SK-N-SH (cell line): ENCODE data around the gene IL18RAP. TPM values are rescaled to one million over a fixed set of nuclear protein-coding genes. Genes with fewer than 3 reads are reported as not detected.

Experiments used
- CTCF ChIA-PET: fragments of 300-600, 350-600 bp; formaldehyde crosslinking; extraction: SDS; loops from one replicate; lab custom pipeline; 2021; lab: Yijun Ruan, JAX
- POLR2A ChIA-PET: fragments of 350-600 bp; sonication (Branson Sonifier 250); formaldehyde crosslinking; extraction: SDS; loops from one replicate; lab custom pipeline; 2020; ENCODE audit warnings: antibody characterized with exemption, inconsistent platforms; lab: Yijun Ruan, JAX
- DNase-seq: peaks from one replicate; pipeline ENCODE4 v3.0.0; 2012
- H2AFZ ChIP-seq: fragments of 200-600 bp; sonication (generic); 2 replicates; pipeline ENCODE4 v1.8.1; 2016; ENCODE audit warnings: antibody characterized with exemption, mild to moderate bottlenecking, low read depth
- H3F3A ChIP-seq: fragments of 200-600 bp; sonication (generic); replicated peaks from 2 replicates; pipeline ENCODE3; 2016; ENCODE audit warnings: antibody characterized with exemption, mild to moderate bottlenecking; ENCODE audit not compliant: insufficient read depth
- H3K27ac ChIP-seq, 2 experiments: fragments of 200-500 bp in 1 of 2; fragments of 200-600 bp in 1 of 2; sonication (Bioruptor generic) in 1 of 2; sonication (generic), shearing (Covaris generic) in 1 of 2; 2 replicates each; pipeline versions ENCODE4 v1.5.1 to v1.6.1; 2014 to 2016; ENCODE audit warnings: low read depth in 2 of 2, inconsistent platforms in 1 of 2, low read length in 1 of 2, mild to moderate bottlenecking in 1 of 2, mixed read lengths in 1 of 2
- H3K27me3 ChIP-seq: fragments of 200-600 bp; sonication (generic), shearing (Covaris generic); 2 replicates; pipeline ENCODE4 v1.6.1; 2016; ENCODE audit warnings: mixed run types; ENCODE audit not compliant: insufficient read depth
- H3K36me3 ChIP-seq, 2 experiments: fragments of 200-500 bp in 1 of 2; fragments of 200-600 bp in 1 of 2; sonication (Bioruptor generic) in 1 of 2; sonication (generic) in 1 of 2; replicated peaks in 1 of 2; 2 replicates each; pipeline versions ENCODE3 to v1.5.1; 2014 to 2016; ENCODE audit warnings: low read length in 1 of 2, mild to moderate bottlenecking in 1 of 2; ENCODE audit not compliant: insufficient read depth in 2 of 2, control insufficient read depth in 1 of 2
- H3K4me1 ChIP-seq, 2 experiments: fragments of 200-500 bp in 1 of 2; fragments of 200-600 bp in 1 of 2; sonication (Bioruptor generic) in 1 of 2; sonication (generic), shearing (Covaris generic) in 1 of 2; 2 replicates each; pipeline versions ENCODE4 v1.5.1 to v1.6.1; 2014 to 2016; ENCODE audit warnings: low read depth in 1 of 2, low read length in 1 of 2, mixed run types in 1 of 2; ENCODE audit not compliant: insufficient read depth in 2 of 2, control insufficient read depth in 1 of 2
- H3K4me2 ChIP-seq: fragments of 200-600 bp; sonication (generic), shearing (Covaris generic); 2 replicates; pipeline ENCODE4 v1.6.1; 2017; ENCODE audit warnings: mixed run types
- H3K4me3 ChIP-seq, 2 experiments: fragments of 200-500 bp in 1 of 2; fragments of 200-600 bp in 1 of 2; sonication (Bioruptor generic) in 1 of 2; sonication (generic), shearing (Covaris generic) in 1 of 2; 2 replicates each; pipeline versions ENCODE4 v1.5.1 to v1.8.1; 2014 to 2016; ENCODE audit warnings: low read depth in 2 of 2, inconsistent platforms in 1 of 2, low read length in 1 of 2, mild to moderate bottlenecking in 1 of 2, mixed read lengths in 1 of 2, moderate library complexity in 1 of 2
- H3K79me2 ChIP-seq: fragments of 200-600 bp; sonication (generic); 2 replicates; pipeline ENCODE4 v1.8.1; 2017; ENCODE audit warnings: mild to moderate bottlenecking; ENCODE audit not compliant: insufficient read depth
- H3K9ac ChIP-seq: fragments of 200-600 bp; sonication (generic); 2 replicates; pipeline ENCODE4 v1.6.1; 2017; ENCODE audit warnings: mixed run types
- H3K9me2 ChIP-seq: fragments of 200-600 bp; sonication (generic); 2 replicates; pipeline ENCODE4 v1.6.1; 2017; ENCODE audit warnings: mixed run types
- H3K9me3 ChIP-seq: fragments of 200-600 bp; sonication (generic); 2 replicates; pipeline ENCODE4 v1.6.1; 2017; ENCODE audit warnings: mixed run types, mild to moderate bottlenecking, moderate library complexity
- H4K20me1 ChIP-seq: fragments of 200-600 bp; sonication (generic); 2 replicates; pipeline ENCODE4 v1.6.1; 2017; ENCODE audit warnings: mild to moderate bottlenecking, mixed run types; ENCODE audit not compliant: insufficient read depth
- ELF1 ChIP-seq: IDR thresholded peaks from 2 replicates; pipeline ENCODE4 v1.4.0; 2012
- FOXM1 ChIP-seq: IDR thresholded peaks from 2 replicates; pipeline ENCODE4 v1.4.0; 2012; ENCODE audit warnings: low read depth, mild to moderate bottlenecking
- MAX ChIP-seq: IDR thresholded peaks from 2 replicates; pipeline ENCODE4 v1.4.0; 2012; ENCODE audit warnings: low read depth
- MEF2A ChIP-seq: IDR thresholded peaks from 2 replicates; pipeline ENCODE4 v1.4.0; 2012; ENCODE audit warnings: low read depth, borderline replicate concordance
- NFIC ChIP-seq: IDR thresholded peaks from 2 replicates; pipeline ENCODE4 v1.4.0; 2012; ENCODE audit warnings: borderline replicate concordance
- PBX3 ChIP-seq: IDR thresholded peaks from 2 replicates; pipeline ENCODE4; 2012
- RAD21 ChIP-seq: IDR thresholded peaks from 2 replicates; pipeline ENCODE4 v1.6.1; 2012; ENCODE audit warnings: mild to moderate bottlenecking, low read length
- REST ChIP-seq: IDR thresholded peaks from 2 replicates; pipeline ENCODE4 v1.6.1; 2012; ENCODE audit warnings: mild to moderate bottlenecking, low read depth, low read length, moderate library complexity
- RXRA ChIP-seq: IDR thresholded peaks from 2 replicates; pipeline ENCODE4 v1.4.0; 2012; ENCODE audit warnings: low read depth, mild to moderate bottlenecking, borderline replicate concordance
- SIN3A ChIP-seq: IDR thresholded peaks from 2 replicates; pipeline ENCODE4 v1.6.1; 2012; ENCODE audit warnings: low read depth, mild to moderate bottlenecking, low read length, moderate library complexity, borderline replicate concordance
- TEAD4 ChIP-seq: IDR thresholded peaks from 2 replicates; pipeline ENCODE4 v1.4.0; 2012; ENCODE audit warnings: mild to moderate bottlenecking, borderline replicate concordance; ENCODE audit not compliant: insufficient read depth
- ZBTB33 ChIP-seq: IDR thresholded peaks from 2 replicates; pipeline ENCODE4 v1.4.0; 2012; ENCODE audit warnings: low read depth, borderline replicate concordance
- WGBS: methylation state at CpG from one replicate; pipeline ENCODE4 v1.1.6; 2017; ENCODE audit warnings: low lambda C conversion rate; 5-methylcytosine and 5-hydroxymethylcytosine counted together
- polyA plus RNA-seq, 3 experiments: library from polyadenylated mRNA; depleted of rRNA; stranded (reverse); fragments of >200 nt; gene quantifications; 2 replicates each; pipeline ENCODE4 v1.2.3, GENCODE V29; 2012

Gene IL18RAP
- polyA plus RNA-seq, 1 of the 3 experiments (the other 2 are of a cell fraction) = not detected

- H2AFZ ChIP-seq = no peak overlapping the region
- POLR2A ChIA-PET = no interaction called here
- no peaks in the 10 kb centered on the region for H3K36me3 ChIP-seq
- no peaks in the 10 kb centered on the region for H3K79me2 ChIP-seq
- H3K27ac ChIP-seq = no peak overlapping the region
- no peaks in the 10 kb centered on the region for H4K20me1 ChIP-seq
- 0% methylated on average over 3 of the region's 3 CpGs for WGBS
- no peaks in the 10 kb centered on the region for H3F3A ChIP-seq
- H3K9ac ChIP-seq = no peak overlapping the region
- no peaks in the 10 kb centered on the region for H3K9me2 ChIP-seq
- no peaks in the 10 kb centered on the region for H3K4me1 ChIP-seq
- CTCF ChIA-PET = no interaction called here
- no peaks in the 10 kb centered on the region for H3K9me3 ChIP-seq
- no peak for DNase-seq
- no peak overlapping the region for H3K4me2 ChIP-seq
- TF ChIP-seq NFIC = no peak
- TF ChIP-seq RAD21 = no peak
- no peak for TF ChIP-seq MAX
- no peak for TF ChIP-seq SIN3A
- H3K4me3 ChIP-seq = no peak overlapping the region
- H3K27me3 ChIP-seq = no peaks in the 10 kb centered on the region
Measured at GRCh38 chr2:102386004-102386403, 37.0 kb upstream of the IL18RAP start.

GRCh38 chr2:102386867-102387541 is 36.0 kb upstream of the IL18RAP start:
- Histone ChIP-seq H3K27ac (no peak overlapping the region), H3K9me3 (no peaks in the 10 kb centered on the region), H3K4me2 (no peak overlapping the region), H3K79me2 (no peaks in the 10 kb centered on the region), H3K36me3 (no peaks in the 10 kb centered on the region), H3K4me1 (no peaks in the 10 kb centered on the region), H3K27me3 (no peaks in the 10 kb centered on the region), H4K20me1 (no peaks in the 10 kb centered on the region), H3K9me2 (no peaks in the 10 kb centered on the region), H2AFZ (no peak overlapping the region), H3F3A (no peaks in the 10 kb centered on the region), H3K4me3 (no peak overlapping the region), H3K9ac (no peak overlapping the region)
- 0% methylated on average over 1 of the region's 3 CpGs for WGBS
- DNase-seq = no peak
- TF ChIP-seq REST (no peak), RXRA (no peak), PBX3 (no peak), ELF1 (no peak), MEF2A (no peak), ZBTB33 (no peak), MAX (no peak), FOXM1 (no peak), TEAD4 (no peak)
- ChIA-PET POLR2A (no interaction called here), CTCF (no interaction called here)
